HG02571 (cell line): ENCODE results near the gene BNC2.

Source experiments
- ATAC-seq: cut with Tn5 transposase; IDR thresholded peaks from one replicate; pipeline ENCODE4 v1.9.1; 2021; ENCODE audit warnings: mild to moderate bottlenecking, moderate library complexity; ENCODE audit not compliant: unreplicated experiment

Gene BNC2

DNA sequence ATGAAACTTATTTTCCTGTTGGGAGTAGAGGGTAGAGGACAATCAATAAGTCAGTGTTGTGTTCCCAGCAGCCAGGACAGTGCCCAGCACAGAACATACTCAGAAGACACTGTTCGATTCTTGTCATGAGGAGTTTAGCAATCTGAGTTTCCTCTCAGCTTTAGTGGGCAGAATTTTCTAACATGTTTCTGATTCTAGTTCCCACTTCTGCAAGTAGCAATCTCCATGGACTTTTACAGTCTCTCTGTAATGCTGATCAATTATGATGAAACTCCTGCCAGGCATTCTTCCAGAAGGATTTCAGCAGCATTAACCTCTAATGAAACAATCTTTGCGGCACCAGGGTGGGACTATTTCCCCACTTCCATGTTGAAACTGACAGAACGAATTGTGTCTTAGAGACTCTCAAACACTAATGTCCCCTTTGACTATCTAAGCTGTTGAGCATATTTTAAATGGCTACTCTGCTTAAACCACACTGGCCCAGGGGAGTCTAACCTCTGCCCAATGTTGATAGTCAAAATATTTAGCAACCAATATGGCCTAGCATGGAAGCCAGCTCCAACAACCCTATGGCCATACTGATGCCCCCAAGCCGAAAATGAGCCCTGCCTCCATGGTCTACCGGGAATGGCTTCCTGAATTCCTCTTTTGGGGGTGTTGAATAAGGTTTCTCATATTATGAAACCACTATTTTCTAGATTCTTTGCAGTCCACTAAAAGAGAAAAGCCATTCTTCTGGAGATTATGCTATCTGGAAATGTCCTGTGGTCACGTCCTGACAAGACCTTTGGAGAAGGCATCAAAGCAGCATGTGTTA lies 484.3 kb downstream of the BNC2 start:
- no peak for ATAC-seq

DNA sequence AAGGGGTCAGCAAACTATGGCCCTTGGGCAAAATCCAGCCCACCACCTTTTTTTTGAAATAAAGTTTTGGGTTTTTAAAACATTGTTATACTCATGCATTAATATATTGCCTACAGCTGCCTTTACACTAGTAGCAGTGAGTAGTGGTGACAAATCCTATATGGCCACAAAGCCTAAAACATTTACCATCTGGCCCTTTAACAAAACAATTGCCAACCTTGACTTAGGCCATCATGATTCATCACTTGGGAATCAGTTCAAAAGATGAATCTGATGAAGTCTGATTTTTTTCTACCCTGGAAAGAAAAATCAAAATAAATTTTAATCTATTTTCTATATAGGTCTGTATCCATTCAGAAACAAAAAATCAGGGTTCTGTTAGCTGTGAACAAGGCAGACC lies 484.9 kb downstream of the BNC2 start:
- no peak for ATAC-seq

DNA sequence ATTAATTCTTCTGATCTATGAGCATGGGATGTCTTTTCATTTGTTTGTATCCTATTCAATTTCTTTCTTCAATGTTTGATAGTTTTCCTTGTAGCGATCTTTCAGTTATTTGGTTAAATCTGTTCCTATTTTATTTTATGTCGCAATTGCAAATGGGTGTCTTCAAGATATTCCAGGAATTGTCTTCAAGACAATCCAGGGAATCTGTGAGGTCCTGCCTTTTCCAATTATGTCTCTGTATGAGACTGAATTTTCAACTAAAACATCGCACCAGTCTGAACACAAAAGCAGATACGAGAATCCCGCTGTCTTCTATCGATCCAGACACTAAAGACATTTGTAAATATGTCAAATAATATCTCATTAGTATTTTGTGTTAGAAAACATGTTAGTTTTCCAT lies 485.5 kb downstream of the BNC2 start:
- no peak for ATAC-seq

DNA sequence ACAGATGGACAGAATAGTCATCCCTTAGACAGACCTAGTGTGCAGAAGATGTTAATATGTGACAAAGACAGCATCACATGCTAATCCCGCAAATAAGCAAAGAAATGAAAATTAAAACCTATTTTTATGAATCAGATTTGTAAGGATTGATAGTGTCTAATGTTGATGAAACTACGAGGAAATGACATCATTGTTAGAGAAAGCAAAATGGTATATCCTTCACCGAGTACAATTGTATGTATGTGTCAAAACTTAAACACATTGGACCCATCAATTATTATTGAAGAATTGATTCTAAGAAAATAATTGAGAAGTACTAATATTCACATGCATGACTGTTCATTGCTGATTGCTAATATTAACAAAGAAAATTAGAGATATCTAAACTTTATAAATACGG lies 493.2 kb downstream of the BNC2 start:
- no peak for ATAC-seq

DNA sequence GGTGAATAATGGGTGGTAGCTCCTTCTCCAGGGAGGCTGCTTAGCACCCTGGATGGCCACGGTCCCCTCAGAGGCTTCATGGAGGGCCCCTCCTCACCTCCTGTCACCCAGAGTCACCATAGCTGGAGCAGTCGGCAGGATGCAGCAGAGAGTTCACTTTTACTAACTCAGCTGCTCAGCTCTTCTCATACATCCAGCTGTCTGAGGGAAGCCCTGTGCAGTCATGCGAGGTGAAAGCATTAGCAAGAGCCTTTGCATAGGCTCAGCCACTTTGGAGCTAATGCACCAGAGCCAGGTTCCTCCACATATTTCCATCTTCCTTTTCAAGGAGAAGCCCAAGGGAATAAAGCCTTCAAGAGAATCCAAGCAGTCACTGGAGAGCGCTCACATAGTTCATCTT lies 499.2 kb downstream of the BNC2 start:
- ATAC-seq, result no peak

DNA sequence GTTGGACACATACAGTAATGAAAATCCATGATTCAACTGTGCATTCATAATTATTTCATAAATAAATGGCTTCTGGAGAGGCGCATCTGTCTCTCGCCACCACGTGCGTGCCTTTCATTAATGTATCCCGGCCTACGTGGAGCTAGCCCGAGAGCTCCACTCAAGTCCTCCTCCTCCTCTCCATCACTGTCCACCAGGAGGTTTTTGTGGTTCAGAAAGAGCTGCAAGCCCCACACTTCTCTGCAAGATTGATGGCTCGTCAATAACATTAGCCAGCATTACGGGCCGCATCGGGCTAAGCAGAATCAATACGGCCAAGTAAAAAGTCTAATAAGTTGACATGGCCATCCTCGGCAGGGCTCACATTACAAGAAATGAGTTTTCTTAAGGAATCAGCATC lies 499.8 kb downstream of the BNC2 start:
- no peak for ATAC-seq

DNA sequence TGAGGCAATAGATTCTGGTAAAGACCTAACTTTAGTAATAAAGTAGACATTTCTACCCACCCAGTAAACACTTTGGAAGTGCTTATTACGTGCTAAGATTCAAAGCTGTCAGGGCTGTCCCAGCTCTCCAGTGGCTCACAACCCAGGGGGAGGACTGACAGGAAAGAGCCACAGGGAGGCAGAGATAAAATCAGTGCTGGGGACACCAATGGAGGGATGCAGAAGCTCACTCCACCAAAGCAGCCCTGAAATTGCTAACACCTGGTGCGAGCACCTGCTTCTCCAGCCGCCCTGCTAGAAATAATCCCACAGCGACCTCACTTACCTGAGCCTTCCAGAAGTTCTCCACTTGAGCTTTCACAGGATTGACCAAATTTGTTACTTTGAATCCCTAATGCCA lies 501.0 kb downstream of the BNC2 start:
- ATAC-seq, result no peak

DNA sequence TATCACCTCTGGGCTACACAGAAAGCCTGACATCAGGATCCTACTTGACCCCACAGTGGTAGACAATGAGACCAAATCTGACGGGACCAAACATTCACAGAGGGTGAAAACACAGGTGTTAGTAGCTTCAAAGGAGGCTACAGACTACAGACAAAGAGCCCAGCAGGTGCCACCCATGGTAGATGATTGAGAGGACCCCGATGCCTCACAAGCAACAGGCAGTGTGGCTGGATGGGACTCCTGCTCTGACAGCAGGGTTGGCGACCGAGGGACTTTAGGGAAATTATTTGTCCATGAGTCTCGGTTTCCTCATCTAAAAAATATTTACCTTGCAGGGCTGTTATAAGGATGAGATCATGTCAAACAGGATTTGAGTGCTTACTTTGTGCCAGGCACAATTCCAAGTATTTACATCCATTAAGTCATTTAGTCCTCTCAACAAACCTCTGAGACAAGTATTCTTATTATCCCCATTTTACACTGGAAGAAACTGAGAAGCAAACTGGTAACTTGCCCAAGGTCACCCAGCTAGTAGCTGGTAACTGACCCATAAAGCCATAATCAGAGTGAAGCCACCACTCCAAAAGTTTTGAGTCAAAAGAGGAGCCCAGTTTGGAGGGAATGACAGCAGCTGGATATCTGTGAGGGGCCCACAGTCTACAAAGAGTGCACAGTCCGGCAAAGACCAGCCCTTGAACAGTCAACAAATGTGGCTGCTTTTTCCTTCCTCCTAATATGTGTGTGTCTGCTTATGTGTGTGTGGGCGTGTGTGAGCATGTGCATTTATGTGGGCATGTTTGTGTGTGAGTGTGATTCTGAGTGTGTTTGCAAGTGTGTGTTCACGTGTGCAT lies 502.0 kb downstream of the BNC2 start:
- no peak for ATAC-seq

DNA sequence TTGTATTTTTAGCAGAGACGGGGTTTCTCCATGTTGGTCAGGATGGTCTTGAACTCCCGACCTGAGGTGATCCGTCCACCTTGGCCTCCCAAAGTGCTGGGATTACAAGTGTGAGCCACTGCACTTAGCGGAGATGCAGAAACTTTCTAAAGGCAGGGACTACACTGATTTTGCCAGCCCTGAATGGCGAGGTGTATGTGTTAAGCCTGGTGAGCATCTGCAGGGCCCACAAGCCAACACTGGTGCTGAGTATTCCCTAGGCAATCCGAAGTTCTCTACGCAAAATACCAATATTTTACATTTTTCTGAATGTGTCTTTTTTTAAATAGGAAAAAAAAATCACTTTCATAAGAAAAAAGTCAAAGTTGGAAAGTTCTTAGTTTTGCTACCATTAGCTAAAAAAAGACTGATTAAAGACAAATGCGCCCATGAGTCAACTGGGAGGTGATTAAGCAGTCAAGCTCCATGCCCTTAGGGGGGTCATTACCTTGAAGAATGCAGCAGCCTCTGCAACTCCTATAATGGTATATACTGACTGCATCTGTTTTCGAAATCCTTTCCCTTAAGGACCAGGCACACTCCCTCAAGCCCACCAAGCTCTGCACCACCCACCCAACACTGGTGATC lies 502.8 kb downstream of the BNC2 start:
- no peak for ATAC-seq

DNA sequence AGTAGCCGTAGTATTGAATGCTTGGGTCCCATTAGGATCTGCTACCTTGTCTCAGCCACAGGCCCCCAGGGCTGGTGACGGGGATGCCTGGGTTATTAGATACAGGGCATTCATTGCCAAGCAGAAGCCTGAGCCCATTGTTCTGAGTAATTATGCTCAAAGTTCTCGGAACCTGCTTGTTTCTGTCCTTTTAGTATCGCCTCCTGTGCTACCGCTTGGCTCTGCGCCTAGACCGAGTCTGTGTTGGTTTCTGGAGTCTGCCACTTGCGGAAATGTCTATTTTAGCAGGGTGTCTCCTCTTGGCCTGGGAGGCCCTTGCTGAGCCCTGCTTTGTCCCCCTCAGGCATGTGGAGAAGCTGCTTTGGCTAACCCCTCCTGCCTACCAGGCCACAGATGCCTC lies 506.1 kb downstream of the BNC2 start:
- ATAC-seq, result no peak

DNA sequence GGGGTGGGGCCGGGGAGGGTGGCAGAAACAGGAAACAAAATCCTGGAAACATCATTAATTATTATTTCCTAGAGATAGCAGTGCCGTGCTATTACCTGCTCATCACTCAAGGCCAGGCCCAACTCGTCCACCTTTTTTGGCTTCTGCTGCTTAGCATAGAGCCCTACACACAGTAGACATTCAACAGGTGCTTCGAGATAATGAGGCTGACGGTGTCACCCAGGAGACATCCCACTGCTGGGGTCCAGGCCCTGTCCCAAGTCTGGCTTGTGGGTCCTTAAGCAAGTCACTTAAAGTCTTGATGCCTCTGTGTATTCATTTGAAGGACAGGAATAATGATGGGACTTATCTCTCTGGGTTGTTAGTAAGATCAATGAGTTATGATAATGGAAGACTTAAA lies 506.6 kb downstream of the BNC2 start:
- no peak for ATAC-seq

DNA sequence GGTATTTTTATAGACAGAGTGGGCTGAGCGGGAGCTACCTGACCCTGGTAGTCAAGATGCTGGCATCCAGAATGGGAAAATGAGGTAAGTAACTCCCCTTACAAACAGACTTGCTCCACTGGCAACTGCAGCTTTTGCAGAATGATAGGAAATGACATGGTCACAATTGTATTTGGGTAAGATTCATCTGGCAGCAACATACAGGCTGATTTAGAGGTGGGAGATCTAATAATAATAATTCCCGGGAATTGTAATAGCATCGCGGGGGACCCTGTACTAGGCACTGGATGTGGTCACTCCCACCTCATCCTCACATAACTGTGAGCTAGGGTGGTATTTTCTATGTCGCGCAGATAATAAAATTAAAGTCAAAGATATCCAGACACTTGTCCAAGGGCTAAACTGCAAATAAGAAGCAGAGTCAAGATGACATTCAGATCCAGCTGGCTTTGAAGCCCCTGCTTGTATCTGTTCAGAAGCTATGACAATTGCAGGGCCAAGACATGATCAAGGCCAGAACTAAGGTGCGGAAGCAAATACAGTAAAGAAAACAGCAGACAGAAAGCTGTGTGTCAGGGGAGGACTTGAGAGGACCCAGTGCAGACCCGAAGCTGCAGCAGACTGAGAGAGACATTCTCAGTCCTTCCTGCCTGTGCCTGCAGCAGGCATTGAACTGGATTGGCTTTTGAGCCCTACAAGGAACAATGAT lies 507.2 kb downstream of the BNC2 start:
- ATAC-seq, result no peak

DNA sequence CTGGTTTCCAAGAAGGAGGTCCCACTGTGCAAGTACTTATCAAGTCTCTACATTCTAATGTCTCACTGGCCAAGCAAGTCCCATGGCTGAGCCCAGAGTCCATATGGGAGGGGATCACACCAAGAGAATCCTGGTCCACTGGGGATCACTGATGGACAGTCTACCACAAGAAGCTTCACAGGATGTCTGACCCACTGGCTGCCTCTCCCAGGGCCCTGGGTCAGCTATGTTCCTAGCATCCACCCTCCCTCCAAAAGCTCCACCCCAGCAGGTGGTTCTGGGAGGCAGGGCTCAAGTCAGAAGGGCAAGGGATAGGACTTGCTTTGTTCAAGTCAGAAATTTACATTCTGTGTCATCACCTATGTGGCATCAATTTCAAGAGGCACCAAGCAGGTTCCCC lies 508.5 kb downstream of the BNC2 start:
- no peak for ATAC-seq

DNA sequence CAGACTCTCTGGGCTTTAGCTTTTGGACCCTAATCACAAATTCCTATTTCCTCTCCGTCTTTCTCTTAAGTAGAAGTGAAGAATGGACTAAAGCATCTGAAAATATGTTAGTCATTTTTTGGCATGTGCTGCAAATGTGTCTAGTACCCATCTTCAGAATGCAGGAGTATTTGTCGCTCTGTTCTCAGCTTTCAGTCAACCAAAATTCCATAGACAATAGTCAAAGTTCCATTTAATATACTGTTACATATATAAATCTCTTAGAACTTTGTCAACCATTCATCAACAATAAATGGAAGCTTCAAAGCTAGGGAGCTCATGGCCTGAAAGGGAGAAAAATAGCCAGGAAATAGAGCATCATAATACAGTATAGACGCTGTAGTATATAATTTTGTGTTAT lies 509.4 kb downstream of the BNC2 start:
- no peak for ATAC-seq

DNA sequence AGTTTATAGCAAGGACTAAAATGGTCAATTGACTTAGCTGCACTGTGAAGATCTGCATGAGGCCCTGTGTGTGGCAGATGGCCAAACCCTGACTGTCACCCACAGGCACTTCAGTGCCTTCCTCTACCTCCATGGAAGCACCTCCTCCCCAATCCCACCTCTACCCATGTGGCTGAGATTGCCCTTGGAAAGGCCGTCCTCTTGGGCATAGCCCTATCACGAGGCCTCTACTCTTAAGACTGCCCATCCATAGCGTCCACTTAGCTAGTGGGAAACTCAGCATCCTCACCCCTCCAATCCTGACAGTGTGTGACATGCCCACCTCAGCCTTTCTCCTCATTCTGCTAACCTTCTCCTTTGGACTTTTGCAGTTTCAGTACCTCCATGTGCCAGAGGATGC lies 510.2 kb downstream of the BNC2 start:
- no peak for ATAC-seq
